Body of pancreas (tissue), 4 donors: Measurements from ENCODE around the gene CDHR1.

ENCODE experiments used
- CTCF ChIP-seq, 7 experiments: fragments of 450-650 bp in 4 of 7; fragments of 200-600 bp in 3 of 7; sonication (generic) in 3 of 7; IDR thresholded peaks; one replicate each; pipeline ENCODE4 v1.5.1; 2016 to 2019; ENCODE audit warnings: antibody characterized with exemption in 7 of 7
- POLR2A ChIP-seq, 3 donors: fragments of 450-650 bp; IDR thresholded peaks; one replicate each; pipeline ENCODE4 v1.6.1; 2016; ENCODE audit warnings: antibody characterized with exemption in 3 of 3, mild to moderate bottlenecking in 2 of 3

DNA sequence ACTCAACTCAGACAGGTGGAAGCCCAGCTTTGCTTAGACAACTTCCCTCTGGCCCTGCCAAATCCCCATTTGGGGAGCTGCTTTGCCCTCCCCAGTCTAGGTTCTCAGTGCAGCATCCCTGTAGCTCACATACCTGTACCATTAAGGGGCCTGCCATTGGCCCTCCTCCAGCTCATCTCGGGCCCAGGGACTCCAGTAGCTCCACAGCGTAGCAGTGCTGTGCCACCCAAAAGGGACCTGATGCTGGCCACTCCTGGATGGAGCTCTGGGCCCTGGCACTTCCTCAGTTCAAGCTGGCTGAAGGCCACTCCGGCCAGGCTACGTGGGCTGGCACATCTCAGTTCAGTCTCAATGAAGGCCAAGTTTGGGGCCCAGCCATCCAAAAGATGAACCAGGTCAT, 39.6 kb downstream of the CDHR1 start:
- TF ChIP-seq POLR2A (IDR thresholded peaks at IDR 0.05) (no peak), CTCF (IDR thresholded peaks at IDR 0.05) (no peak)
